NB4 (cell line): ENCODE data around the gene COL5A1.

ENCODE experiments used
- DNase-seq: peaks from one replicate; pipeline ENCODE4 v3.0.0; 2010; ENCODE audit warnings: low read depth
- H3K4me3 ChIP-seq: one replicate; pipeline ENCODE4 v1.5.1; 2011; ENCODE audit warnings: mild to moderate bottlenecking, low read depth, low read length, moderate library complexity
- CTCF ChIP-seq: IDR thresholded peaks from one replicate; pipeline ENCODE4 v1.5.1; 2012; ENCODE audit warnings: low read depth, low read length
- MAX ChIP-seq: IDR thresholded peaks from 2 replicates; pipeline ENCODE4 v1.6.1; 2011; ENCODE audit warnings: low read depth, low read length
- MYC ChIP-seq: IDR thresholded peaks from 2 replicates; pipeline ENCODE4 v1.6.1; 2011; ENCODE audit warnings: low read depth, low read length
- POLR2A ChIP-seq: IDR thresholded peaks from 2 replicates; pipeline ENCODE4 v1.6.1; 2011; ENCODE audit warnings: mild to moderate bottlenecking; ENCODE audit not compliant: insufficient read length; ENCODE audit errors: extremely low read depth

COL5A1 gene

GRCh38 chr9:134651226-134651905 lies 9.8 kb downstream of the COL5A1 start:
- TF ChIP-seq MAX (no peak), CTCF (no peak), MYC (no peak), POLR2A (no peak)
- no peak overlapping the region for H3K4me3 ChIP-seq
- no peak for DNase-seq

GRCh38 chr9:134652291-134653225 lies 11.0 kb downstream of the COL5A1 start:
- H3K4me3 ChIP-seq, result no peak overlapping the region
- no peak for DNase-seq
- TF ChIP-seq MYC (no peak), POLR2A (no peak)

- TF ChIP-seq MAX, result no peak
- TF ChIP-seq CTCF, result no peak
- TF ChIP-seq POLR2A, result no peak
- TF ChIP-seq MYC, result no peak
- no peak for DNase-seq
- no peak overlapping the region for H3K4me3 ChIP-seq
Measured at GRCh38 chr9:134653259-134654009, 11.8 kb downstream of the COL5A1 start.

- DNase-seq, result peak; percentile 34
- TF ChIP-seq CTCF (no peak), MAX (no peak), MYC (no peak), POLR2A (no peak)
Measured at GRCh38 chr9:134655101-134655500, 13.5 kb downstream of the COL5A1 start.

GRCh38 chr9:134655586-134656333 lies 14.2 kb downstream of the COL5A1 start:
- H3K4me3 ChIP-seq, result no peak overlapping the region
- TF ChIP-seq POLR2A (no peak), CTCF (no peak), MAX (no peak), MYC (no peak)
- DNase-seq, result peak; percentile 26

More at GRCh38 chr9:134655101-134655500, 13.5 kb downstream of the COL5A1 start:
- no peak overlapping the region for H3K4me3 ChIP-seq
